ENCODE data around the gene AKR1B1. TPM values are rescaled to one million over a fixed set of nuclear protein-coding genes. Genes with fewer than 3 reads are reported as not detected.

Gene AKR1B1
- total RNA-seq, 2 donors from 2014 or later = 30.5 to 75.0 TPM

DNA sequence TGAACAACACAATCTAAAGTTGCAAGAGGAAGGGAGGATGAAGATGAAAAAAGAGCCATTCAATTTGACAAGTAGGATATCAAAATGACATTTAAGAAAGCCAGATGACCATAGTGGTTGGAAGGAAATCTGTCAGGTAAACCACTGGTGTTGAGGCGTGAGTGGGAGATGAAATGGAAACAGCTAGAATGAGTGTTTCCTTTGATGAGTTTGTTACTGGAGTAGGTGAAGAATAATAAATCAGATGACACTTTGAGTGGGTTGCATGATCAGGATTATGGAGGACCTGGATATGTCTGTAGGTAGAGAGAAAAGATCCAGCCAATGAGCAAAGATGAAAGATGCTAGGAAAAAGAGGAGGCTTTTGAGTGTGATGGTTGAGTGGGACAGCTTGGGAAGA, 33.1 kb downstream of the AKR1B1 start:
- Histone ChIP-seq H3K4me3 (no peak overlapping the region), H3K9me3 (no peaks in the 10 kb centered on the region), H3K4me1 (replicated peaks) (no peaks in the 10 kb centered on the region), H3K27ac (no peak overlapping the region), H3K27me3 (replicated peaks; ENCODE audit: insufficient read depth) (no peaks in the 10 kb centered on the region), H3K36me3 (no peaks in the 10 kb centered on the region)
- no peak for DNase-seq (ENCODE audit: low spot score)
- TF ChIP-seq POLR2AphosphoS5 (IDR thresholded peaks at IDR 0.05) = no peak
- TF ChIP-seq, protein P1, sequence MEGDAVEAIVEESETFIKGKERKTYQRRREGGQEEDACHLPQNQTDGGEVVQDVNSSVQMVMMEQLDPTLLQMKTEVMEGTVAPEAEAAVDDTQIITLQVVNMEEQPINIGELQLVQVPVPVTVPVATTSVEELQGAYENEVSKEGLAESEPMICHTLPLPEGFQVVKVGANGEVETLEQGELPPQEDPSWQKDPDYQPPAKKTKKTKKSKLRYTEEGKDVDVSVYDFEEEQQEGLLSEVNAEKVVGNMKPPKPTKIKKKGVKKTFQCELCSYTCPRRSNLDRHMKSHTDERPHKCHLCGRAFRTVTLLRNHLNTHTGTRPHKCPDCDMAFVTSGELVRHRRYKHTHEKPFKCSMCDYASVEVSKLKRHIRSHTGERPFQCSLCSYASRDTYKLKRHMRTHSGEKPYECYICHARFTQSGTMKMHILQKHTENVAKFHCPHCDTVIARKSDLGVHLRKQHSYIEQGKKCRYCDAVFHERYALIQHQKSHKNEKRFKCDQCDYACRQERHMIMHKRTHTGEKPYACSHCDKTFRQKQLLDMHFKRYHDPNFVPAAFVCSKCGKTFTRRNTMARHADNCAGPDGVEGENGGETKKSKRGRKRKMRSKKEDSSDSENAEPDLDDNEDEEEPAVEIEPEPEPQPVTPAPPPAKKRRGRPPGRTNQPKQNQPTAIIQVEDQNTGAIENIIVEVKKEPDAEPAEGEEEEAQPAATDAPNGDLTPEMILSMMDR (IDR thresholded peaks at IDR 0.05) = no peak
- no peak for TF ChIP-seq POLR2A (IDR thresholded peaks at IDR 0.05)
- WGBS = 88% methylated on average over 1 of the region's 1 CpG
- intact Hi-C loops (cut with DNase I) = no loop called here

DNA sequence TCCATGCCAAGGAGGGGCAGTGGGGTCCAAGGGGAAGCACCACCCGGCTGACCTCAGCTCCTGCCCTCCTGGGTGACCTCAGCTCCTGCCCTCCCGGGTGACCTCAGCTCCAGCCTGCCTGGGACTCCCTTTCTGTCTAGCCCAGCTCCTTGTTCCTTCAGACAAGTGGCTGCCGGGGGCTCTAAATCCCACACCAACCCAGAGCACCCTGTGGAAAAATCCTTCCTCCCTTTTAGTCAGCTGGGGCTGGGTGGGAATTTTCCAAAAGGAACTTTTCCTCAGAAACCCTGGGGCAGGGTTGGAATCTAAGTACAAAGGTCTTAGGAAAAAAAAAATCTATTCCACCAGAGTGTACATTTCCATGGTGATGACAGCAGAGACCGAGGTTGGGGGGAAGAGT, 36.3 kb downstream of the AKR1B1 start:
- WGBS = 71% methylated on average over 4 of the region's 4 CpGs
- no peaks in the 10 kb centered on the region for H3K9me3 ChIP-seq
- no peaks in the 10 kb centered on the region for H3K36me3 ChIP-seq
- no peaks in the 10 kb centered on the region for H3K4me1 ChIP-seq (replicated peaks)
- intact Hi-C loops (cut with DNase I) = no loop called here
- TF ChIP-seq, protein P1 (IDR thresholded peaks at IDR 0.05) = no peak
- no peak for TF ChIP-seq POLR2A (IDR thresholded peaks at IDR 0.05)
- TF ChIP-seq POLR2AphosphoS5 (IDR thresholded peaks at IDR 0.05) = no peak
- no peak overlapping the region for H3K4me3 ChIP-seq
- DNase-seq (ENCODE audit: low spot score) = no peak
- no peak overlapping the region for H3K27ac ChIP-seq
- H3K27me3 ChIP-seq (replicated peaks; ENCODE audit: insufficient read depth) = no peaks in the 10 kb centered on the region

DNA sequence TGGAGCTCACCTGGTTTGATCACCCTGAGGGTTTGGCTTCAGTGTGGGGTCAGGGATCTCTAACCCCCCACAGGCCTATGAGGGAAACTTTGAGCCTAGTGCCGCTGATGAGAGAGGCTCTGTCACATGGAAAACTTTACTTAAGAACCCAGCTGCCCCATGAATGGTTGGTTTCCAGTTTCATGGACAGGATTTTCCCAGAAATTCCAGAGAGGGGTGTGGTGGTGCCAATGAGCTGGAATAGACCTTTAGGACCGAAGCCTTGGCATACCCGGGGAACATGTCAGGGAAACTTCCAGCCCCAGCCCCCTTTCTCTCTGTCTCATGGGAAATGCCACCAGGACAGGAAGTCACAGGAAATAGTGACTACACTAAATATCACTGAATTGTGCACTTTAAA, 36.9 kb downstream of the AKR1B1 start:
- TF ChIP-seq, protein P1 (IDR thresholded peaks at IDR 0.05) = no peak
- TF ChIP-seq POLR2A (IDR thresholded peaks at IDR 0.05) (no peak), POLR2AphosphoS5 (IDR thresholded peaks at IDR 0.05) (no peak)
- intact Hi-C loops (cut with DNase I) = no loop called here
- H3K4me3 ChIP-seq = no peak overlapping the region
- no peaks in the 10 kb centered on the region for H3K4me1 ChIP-seq (replicated peaks)
- WGBS = 68% methylated on average over 3 of the region's 3 CpGs
- H3K27me3 ChIP-seq (replicated peaks; ENCODE audit: insufficient read depth) = no peaks in the 10 kb centered on the region
- no peaks in the 10 kb centered on the region for H3K9me3 ChIP-seq
- DNase-seq (ENCODE audit: low spot score) = no peak
- no peaks in the 10 kb centered on the region for H3K36me3 ChIP-seq
- no peak overlapping the region for H3K27ac ChIP-seq

DNA sequence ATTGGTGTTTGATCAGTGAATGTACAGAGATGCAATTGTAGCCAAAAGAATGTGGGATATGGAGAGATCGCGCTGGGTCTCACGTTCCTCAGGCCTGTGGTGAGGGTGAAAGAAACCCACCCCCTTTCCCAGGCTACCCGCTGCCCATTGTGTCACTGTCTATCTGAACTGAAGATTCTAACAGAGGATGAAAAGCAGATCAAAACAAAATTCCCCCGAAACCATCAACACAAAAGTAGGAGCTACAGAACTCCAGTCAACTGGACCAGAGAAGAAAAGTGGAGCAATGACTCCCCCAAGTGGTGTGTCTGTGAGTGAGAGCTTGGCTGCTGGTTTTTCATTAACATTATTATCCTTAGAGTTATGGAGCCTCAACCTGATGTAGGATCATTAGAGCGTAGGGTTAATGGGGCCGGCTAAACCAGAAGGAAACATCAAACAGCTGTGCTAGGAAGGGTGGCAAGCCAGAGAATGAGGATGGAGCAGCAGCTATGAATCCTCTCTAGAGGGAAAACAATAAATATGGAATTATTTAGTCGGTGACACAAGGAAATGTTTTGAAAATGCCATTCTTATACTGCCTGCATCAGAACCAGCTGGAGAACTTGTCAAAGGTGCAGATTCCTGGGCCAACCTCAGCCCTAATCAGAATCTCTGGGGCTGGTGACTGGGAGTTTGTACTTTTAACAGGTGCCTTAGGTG, 38.3 kb downstream of the AKR1B1 start:
- WGBS = 33% methylated on average over 8 of the region's 8 CpGs

More for the DNA sequence above, 38.3 kb downstream of the AKR1B1 start:
- Histone ChIP-seq H3K36me3 (no peaks in the 10 kb centered on the region), H3K27me3 (replicated peaks; ENCODE audit: insufficient read depth) (no peaks in the 10 kb centered on the region), H3K27ac (no peak overlapping the region), H3K4me1 (replicated peaks) (no peaks in the 10 kb centered on the region), H3K4me3 (no peak overlapping the region), H3K9me3 (no peaks in the 10 kb centered on the region)
- intact Hi-C loops (cut with DNase I) = no loop called here
- TF ChIP-seq POLR2AphosphoS5 (IDR thresholded peaks at IDR 0.05) (no peak), POLR2A (IDR thresholded peaks at IDR 0.05) (no peak)
- TF ChIP-seq, protein P1 (IDR thresholded peaks at IDR 0.05) = peak in 3 of 4 experiments; percentile 37 to 81 (median 61)
- DNase-seq (ENCODE audit: low spot score) = peak; percentile 42

Measured in prostate gland (tissue), 2 donors.